ENCODE measurements around the gene PRKRA.
"Not testable (repeated sequence)": the region's sequence is repeated elsewhere in the genome, so short reads cannot be mapped to it uniquely, and the experiment has no call there.

PRKRA gene

DNA sequence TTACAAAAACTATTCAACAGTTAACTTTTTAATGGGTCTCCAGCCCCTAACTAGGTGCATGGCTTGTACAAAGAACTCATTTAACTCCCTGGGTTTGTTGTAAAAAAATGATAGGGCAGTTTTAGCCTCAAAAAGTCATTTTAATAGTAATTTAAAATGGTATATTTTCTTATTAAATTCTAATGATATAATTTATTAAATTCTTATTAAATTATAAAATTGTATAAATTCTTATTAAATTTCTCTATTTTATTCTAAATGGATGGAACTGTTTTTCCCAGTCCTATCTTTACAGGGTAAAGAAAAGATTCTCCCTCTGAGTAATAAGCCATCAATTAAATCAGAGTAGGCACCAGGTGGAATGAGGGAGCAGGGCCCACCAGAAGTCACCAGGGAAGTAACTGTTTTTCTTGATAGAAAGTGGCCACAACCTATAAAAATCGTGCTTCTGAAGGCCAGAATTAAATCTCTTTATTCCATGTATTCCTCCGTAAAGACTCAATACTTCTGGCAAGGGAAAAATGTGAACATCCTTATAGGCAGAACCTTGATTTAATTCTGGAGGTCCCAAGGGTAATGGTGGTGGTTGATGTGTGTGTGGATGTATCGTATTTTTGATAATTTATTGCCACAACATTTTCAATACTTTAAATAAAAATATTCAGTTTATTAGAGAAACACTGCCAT, 26.6 kb upstream of the PRKRA start:
- Histone ChIP-seq H3K9ac (ENCODE audit: low read depth, low read length) (peak overlapping the region; percentile 96; the same call in 1 of the 2 replicates), H3K36me3 (ENCODE audit: insufficient read depth, low read length) (no peaks in the 10 kb centered on the region), H3K9me3 (ENCODE audit: control insufficient read depth, insufficient read depth, low read length) (no peaks in the 10 kb centered on the region), H3K4me1 (ENCODE audit: insufficient read depth, low read length) (peaks cover 11% of the 10 kb centered on the region)

DNA sequence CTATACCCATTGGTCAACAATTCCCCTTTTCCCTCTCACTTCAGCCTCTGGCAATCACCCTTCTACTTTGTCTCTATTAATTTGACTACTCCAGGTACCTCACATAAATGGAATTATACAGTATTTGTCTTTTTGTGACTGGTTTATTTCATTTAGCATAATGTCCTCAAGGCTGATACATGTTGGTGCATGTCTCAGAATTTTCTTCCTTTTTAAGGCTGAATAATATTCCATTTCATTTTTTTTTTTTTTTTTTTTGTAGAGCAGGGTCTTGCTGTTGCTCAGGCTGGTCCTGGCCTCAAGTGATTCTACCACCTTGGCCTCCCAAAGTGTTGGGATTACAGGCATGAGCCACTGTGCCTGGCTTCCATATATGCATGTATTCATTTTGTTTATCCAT, 25.5 kb upstream of the PRKRA start:
- 0 out of 2 replicates have a peak, but pooled peaks cover under 1% of the 10 kb centered on the region for H3K4me1 ChIP-seq (ENCODE audit: insufficient read depth, low read length)
- H3K9me3 ChIP-seq (ENCODE audit: control insufficient read depth, insufficient read depth, low read length): no peaks in the 10 kb centered on the region
- no peaks in the 10 kb centered on the region for H3K36me3 ChIP-seq (ENCODE audit: insufficient read depth, low read length)
- no peak overlapping the region for H3K9ac ChIP-seq (ENCODE audit: low read depth, low read length)

DNA sequence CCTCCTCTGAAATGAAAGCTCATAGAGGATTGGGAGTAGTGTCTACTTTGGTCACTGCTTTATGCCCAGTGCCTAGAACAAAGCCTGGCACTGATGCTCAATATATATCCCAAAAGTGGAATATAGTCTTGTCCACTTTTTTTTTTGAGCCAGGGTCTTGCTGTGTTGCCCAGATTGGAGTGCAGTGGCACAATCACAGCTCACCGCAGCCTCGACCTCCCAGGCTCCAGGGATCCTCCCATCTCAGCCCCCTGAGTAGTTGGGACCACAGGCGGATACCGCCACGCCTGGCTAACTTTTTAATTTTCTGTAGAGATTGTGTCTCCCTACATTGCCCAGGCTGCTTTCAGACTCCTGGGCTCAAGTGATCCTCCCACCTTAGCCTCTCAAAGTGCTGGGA, 23.6 kb upstream of the PRKRA start:
- Histone ChIP-seq H3K9ac (ENCODE audit: low read depth, low read length) (no peak overlapping the region), H3K4me1 (ENCODE audit: insufficient read depth, low read length) (no peaks in the 10 kb centered on the region), H3K36me3 (ENCODE audit: insufficient read depth, low read length) (no peaks in the 10 kb centered on the region), H3K9me3 (ENCODE audit: control insufficient read depth, insufficient read depth, low read length) (no peaks in the 10 kb centered on the region)

- Histone ChIP-seq H3K9ac (ENCODE audit: low read depth, low read length) (no peak overlapping the region), H3K36me3 (ENCODE audit: insufficient read depth, low read length) (no peaks in the 10 kb centered on the region), H3K9me3 (ENCODE audit: control insufficient read depth, insufficient read depth, low read length) (no peaks in the 10 kb centered on the region), H3K4me1 (ENCODE audit: insufficient read depth, low read length) (no peaks in the 10 kb centered on the region)
Observed at GRCh38 chr2:178473931-178474330, 23.0 kb upstream of the PRKRA start.

- no peaks in the 10 kb centered on the region for H3K9me3 ChIP-seq (ENCODE audit: control insufficient read depth, insufficient read depth, low read length)
- H3K36me3 ChIP-seq (ENCODE audit: insufficient read depth, low read length): no peaks in the 10 kb centered on the region
- no peaks in the 10 kb centered on the region for H3K4me1 ChIP-seq (ENCODE audit: insufficient read depth, low read length)
- no peak overlapping the region for H3K9ac ChIP-seq (ENCODE audit: low read depth, low read length)
Observed at GRCh38 chr2:178473373-178473772, 22.4 kb upstream of the PRKRA start.

GRCh38 chr2:178471313-178471712, 20.3 kb upstream of the PRKRA start:
- not testable (repeated sequence) for H3K36me3 ChIP-seq (ENCODE audit: insufficient read depth, low read length); H3K9me3 ChIP-seq (ENCODE audit: control insufficient read depth, insufficient read depth, low read length); H3K9ac ChIP-seq (ENCODE audit: low read depth, low read length); H3K4me1 ChIP-seq (ENCODE audit: insufficient read depth, low read length)

- Histone ChIP-seq H3K9me3 (ENCODE audit: control insufficient read depth, insufficient read depth, low read length) (no peaks in the 10 kb centered on the region), H3K36me3 (ENCODE audit: insufficient read depth, low read length) (no peaks in the 10 kb centered on the region), H3K9ac (ENCODE audit: low read depth, low read length) (no peak overlapping the region), H3K4me1 (ENCODE audit: insufficient read depth, low read length) (no peaks in the 10 kb centered on the region)
Observed at GRCh38 chr2:178469219-178469849, 18.4 kb upstream of the PRKRA start.

GRCh38 chr2:178457390-178457886, 6.5 kb upstream of the PRKRA start:
- Histone ChIP-seq H3K9me3 (ENCODE audit: control insufficient read depth, insufficient read depth, low read length) (no peaks in the 10 kb centered on the region), H3K9ac (ENCODE audit: low read depth, low read length) (no peak overlapping the region), H3K4me1 (ENCODE audit: insufficient read depth, low read length) (no peaks in the 10 kb centered on the region), H3K36me3 (ENCODE audit: insufficient read depth, low read length) (no peaks in the 10 kb centered on the region)

- Histone ChIP-seq H3K9me3 (ENCODE audit: control insufficient read depth, insufficient read depth, low read length) (no peaks in the 10 kb centered on the region), H3K4me1 (ENCODE audit: insufficient read depth, low read length) (no peaks in the 10 kb centered on the region), H3K9ac (ENCODE audit: low read depth, low read length) (no peak overlapping the region), H3K36me3 (ENCODE audit: insufficient read depth, low read length) (no peaks in the 10 kb centered on the region)
Observed at GRCh38 chr2:178455947-178456346, 5.0 kb upstream of the PRKRA start.

DNA sequence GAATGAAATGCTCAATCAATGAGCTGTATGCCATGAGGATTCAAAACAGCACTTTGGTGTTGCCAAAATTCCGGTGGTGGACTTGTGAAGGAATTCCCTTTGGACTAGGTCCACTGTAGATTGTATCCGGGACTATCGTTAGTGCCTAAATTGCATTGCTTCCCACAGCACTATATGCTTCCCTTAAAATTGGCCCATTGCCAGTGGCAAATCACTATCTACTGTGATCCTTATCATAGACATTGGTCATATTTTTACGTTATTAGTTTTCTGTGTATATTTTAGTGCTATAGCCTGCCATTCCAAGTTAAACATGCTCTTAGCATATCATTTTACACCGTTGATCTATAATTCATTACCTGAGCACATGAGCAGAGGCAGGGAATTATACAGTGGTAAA, 1.9 kb upstream of the PRKRA start:
- Histone ChIP-seq H3K4me1 (ENCODE audit: insufficient read depth, low read length) (peaks cover 3% of the 10 kb centered on the region; the same call in 1 of the 2 replicates), H3K36me3 (ENCODE audit: insufficient read depth, low read length) (peaks cover 4% of the 10 kb centered on the region; the same call in 1 of the 2 replicates), H3K9ac (ENCODE audit: low read depth, low read length) (no peak overlapping the region), H3K9me3 (ENCODE audit: control insufficient read depth, insufficient read depth, low read length) (no peaks in the 10 kb centered on the region)

GRCh38 chr2:178452334-178452733, 1.4 kb upstream of the PRKRA start:
- peaks cover 5% of the 10 kb centered on the region; the same call in 1 of the 2 replicates for H3K36me3 ChIP-seq (ENCODE audit: insufficient read depth, low read length)
- H3K9ac ChIP-seq (ENCODE audit: low read depth, low read length): peak overlapping the region; percentile 95
- H3K4me1 ChIP-seq (ENCODE audit: insufficient read depth, low read length): peaks cover 3% of the 10 kb centered on the region; the same call in 1 of the 2 replicates
- no peaks in the 10 kb centered on the region for H3K9me3 ChIP-seq (ENCODE audit: control insufficient read depth, insufficient read depth, low read length)

DNA sequence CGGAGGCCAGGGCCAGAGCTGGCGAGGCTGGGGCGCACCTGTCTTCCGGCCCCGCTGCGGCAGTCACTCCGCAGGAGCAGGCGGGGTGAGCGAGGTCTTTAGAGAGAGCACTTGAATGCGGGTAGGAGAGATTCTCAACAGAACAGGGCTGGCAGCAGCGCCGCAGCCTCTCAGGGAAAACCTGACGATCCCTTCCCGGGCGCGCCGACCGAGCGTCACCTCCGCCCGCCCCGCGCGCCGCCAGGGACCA, 526 bp downstream of the PRKRA start:
- peaks cover 12% of the 10 kb centered on the region; the same call in 1 of the 2 replicates for H3K36me3 ChIP-seq (ENCODE audit: insufficient read depth, low read length)
- H3K4me1 ChIP-seq (ENCODE audit: insufficient read depth, low read length): peaks cover 3% of the 10 kb centered on the region; the same call in 1 of the 2 replicates
- peak overlapping the region; percentile 95 for H3K9ac ChIP-seq (ENCODE audit: low read depth, low read length)
- H3K9me3 ChIP-seq (ENCODE audit: control insufficient read depth, insufficient read depth, low read length): no peaks in the 10 kb centered on the region

GRCh38 chr2:178449700-178450523, 1.1 kb downstream of the PRKRA start:
- Histone ChIP-seq H3K9ac (ENCODE audit: low read depth, low read length) (peak overlapping the region; percentile 95), H3K36me3 (ENCODE audit: insufficient read depth, low read length) (peaks cover 14% of the 10 kb centered on the region; the same call in 1 of the 2 replicates), H3K4me1 (ENCODE audit: insufficient read depth, low read length) (peaks cover 3% of the 10 kb centered on the region; the same call in 1 of the 2 replicates), H3K9me3 (ENCODE audit: control insufficient read depth, insufficient read depth, low read length) (no peaks in the 10 kb centered on the region)

GRCh38 chr2:178448968-178449661, 1.9 kb downstream of the PRKRA start:
- no peaks in the 10 kb centered on the region for H3K9me3 ChIP-seq (ENCODE audit: control insufficient read depth, insufficient read depth, low read length)
- H3K9ac ChIP-seq (ENCODE audit: low read depth, low read length): peak overlapping the region; percentile 95; the same call in 1 of the 2 replicates
- H3K4me1 ChIP-seq (ENCODE audit: insufficient read depth, low read length): peaks cover 3% of the 10 kb centered on the region; the same call in 1 of the 2 replicates
- H3K36me3 ChIP-seq (ENCODE audit: insufficient read depth, low read length): peaks cover 16% of the 10 kb centered on the region; the same call in 1 of the 2 replicates
